Measurements from ENCODE around the gene SLC28A1.
"Not testable (repeated sequence)": the region's sequence is repeated elsewhere in the genome, so short reads cannot be mapped to it uniquely, and the experiment has no call there.

The SLC28A1 gene

DNA sequence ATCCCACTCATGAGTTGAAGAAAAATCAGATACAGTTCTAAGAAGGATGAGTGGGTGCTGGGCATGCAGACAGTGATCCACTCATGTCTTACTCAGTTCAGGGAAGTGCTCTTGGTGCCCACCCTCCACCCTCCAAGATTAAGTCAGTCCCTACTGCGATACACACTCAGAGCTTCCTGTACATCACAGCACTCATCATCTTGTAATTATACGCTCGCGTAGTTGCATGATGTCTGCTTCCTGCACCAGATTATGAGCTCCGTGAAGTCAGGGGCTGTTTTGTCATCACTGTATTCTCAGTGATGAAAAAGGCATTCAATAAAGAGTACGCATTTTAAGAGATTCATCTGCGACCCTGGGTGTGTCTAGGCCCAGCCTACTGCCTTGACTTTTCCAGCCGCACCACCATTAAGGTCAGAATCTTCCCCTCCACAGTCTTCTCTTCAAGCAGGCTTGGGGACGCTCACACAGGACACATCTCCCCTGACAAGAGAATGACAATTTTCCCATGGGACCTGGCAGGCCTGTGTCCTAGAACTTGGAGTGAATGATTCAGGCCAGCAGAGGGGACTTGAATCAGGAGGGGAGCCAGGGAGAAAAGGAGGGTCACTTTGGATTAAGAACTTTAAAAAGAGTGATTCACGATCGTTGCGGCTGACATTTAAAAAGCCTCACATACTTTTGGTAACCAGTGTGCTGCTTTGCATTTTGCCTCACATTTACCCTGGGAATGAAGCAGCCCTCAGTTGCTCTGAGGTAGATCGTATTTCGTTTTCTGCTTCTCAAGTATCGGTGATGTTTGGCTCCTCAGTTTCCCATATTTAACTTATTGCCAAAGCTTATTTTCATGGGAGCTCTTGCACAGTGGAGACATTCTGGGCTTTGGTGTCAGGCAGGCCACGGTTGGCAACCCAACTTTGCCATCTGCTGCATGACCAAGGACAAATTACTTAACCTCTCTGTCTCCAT lies 89.3 kb downstream of the SLC28A1 start:
- no peak for DNase-seq

DNA sequence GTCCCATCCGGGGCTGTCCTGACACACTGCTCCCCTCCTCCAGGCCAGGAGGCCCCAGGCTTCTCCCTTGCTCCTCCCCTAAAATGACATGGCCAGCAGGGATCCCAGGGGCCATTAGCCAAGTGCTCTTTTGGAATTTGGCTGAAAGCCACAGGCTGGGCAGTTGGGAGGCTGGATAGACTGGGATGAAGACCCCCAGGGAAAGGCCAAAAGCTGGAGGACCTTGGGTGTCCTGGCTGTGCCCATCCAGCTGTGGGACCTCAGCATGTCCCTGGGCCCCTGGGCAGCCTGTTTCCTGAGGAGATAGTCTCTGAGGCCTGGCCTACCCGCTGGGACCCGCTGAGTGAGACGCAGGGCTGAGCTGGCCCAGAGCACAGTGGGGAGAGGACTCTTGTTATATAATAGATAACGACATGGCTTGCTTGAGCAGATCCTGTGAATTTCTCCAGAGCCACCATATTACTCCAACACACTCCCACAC lies 91.4 kb downstream of the SLC28A1 start:
- no peak for DNase-seq

GRCh38 chr15:84976746-84977345 lies 92.4 kb downstream of the SLC28A1 start:
- DNase-seq = no peak

DNA sequence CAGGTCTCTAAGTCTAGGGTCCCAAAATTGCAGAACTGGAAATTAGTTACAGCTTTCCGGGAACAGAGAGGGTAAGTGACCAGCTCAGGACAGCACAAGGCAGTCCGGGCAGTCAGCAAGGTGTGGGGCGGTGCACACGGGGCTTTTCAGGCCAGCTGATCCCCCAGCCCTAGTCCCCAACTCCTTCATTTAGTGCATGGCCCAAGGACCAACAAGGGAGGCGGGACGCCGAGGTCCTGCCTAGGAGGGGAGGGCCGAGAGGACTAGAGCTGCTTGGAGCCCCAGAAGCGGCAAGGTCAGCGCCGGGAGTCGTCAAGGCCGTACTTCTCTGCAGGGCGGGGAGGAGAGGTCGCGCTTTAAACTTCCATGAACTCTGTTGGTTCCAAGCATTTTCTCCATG lies 95.2 kb downstream of the SLC28A1 start:
- DNase-seq = no peak

DNA sequence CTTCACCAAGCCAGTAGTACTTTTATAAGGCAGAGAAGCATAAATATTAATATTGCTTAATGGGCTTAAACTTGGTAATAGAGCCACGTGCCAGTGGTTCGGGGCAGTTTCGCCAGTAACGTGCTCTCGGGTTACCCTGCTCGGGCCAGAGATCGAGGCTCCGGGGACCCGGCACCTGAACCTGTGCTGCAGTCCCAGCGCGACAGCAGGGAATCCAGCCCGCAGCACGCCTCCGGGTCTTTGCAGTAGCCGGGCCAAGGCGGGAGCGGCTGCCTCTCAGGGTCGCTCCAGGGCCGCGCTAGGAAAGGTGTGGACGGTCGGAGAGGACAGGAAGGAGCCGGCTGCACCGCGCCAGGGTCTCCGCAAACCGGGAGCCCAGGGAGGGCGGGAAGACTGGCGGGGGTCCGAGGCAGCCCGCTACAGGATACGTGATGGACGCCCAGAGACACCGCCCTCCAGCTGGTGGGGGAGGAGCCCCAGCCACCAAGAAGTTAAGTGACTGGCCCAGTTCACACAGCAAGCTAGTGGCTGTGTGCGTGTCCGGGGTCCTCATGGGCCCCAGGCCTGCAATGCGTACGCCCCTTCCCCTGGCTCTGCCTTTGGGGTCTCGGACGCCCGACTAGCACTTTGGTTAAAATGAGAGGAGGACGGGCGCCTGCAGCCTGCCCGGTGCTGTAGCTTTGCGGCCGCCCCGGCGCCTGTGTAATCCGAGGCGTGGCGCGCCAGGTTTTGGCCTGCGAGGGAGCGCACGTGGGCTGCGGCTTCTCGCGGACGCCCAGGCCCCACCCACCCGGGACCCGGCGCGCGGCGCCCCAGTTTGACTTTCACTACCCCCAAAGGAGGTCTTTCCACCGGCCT lies 96.0 kb downstream of the SLC28A1 start:
- peak; percentile 73 for DNase-seq

DNA sequence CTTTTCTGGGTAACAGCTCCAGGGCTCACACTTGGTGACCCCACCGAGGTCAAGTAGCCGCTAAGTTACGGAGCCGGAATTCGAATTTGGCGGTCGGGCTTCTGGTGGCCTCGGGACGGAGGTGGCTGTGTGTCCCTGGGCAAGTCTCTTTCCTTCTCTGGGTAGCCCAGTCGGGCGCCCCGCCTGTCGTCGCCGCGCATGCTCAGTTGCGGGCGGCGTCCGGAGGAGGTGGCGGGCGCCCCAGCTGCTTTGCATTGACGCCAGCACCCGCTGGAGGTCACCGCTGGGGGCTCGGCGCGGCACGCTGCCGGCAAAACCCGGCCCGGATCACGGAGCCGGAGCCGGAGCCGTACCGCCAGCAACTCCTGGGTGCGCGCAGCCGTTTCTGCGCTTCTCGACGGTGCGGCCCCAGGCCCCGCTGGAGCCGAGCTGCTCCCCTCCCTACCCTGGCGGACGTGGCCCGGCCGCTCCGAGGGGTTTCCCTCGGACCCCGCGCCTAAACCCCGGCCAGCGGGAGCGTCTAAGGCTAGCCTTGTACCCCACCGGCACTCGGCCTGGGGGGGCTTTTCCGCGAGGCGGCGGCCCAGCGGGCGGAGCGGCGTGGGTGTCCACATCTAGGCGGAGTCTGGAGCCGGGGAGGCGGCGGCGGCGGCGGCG lies 96.7 kb downstream of the SLC28A1 start:
- DNase-seq = peak; percentile 96

GRCh38 chr15:84981711-84982300 lies 97.3 kb downstream of the SLC28A1 start, which contains the start of gene PDE8A:
Gene PDE8A, plus strand, starts transcription at chr15:84981856. Its CDS starts 307 bp downstream, at chr15:84982163.
- DNase-seq = no peak

DNA sequence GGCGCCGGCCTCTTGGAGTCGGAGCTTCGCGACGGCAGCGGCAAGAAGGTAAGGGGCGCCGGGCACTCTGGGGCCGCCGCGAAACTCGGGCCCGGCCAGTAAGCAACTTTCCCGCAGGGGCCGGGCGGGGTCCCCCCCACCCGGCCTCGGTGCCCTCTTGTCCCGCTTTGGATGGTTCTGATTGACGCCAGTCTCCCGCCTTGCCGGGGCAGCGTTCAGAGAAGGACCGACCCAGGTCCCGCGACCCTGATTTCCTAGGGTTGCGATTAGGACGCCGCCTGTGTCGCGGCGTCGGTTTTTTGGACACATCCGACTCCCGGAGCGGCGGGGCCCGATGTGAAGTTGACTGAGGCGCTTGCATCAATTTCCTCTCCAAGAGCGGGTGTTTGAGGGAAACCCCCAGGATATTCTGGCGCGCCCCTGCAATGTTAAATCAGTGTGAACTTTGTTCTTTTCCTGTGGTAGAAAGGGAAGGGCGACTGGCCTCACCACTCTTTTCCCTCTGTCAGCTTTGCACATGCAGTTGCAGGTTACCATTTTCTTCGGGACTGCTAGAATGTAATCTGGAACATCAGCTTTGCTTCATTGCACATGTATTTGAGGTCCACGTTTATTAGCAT lies 97.9 kb downstream of the SLC28A1 start:
- no peak for DNase-seq

- DNase-seq = no peak
Observed at GRCh38 chr15:84983294-84983693, 98.8 kb downstream of the SLC28A1 start.

DNA sequence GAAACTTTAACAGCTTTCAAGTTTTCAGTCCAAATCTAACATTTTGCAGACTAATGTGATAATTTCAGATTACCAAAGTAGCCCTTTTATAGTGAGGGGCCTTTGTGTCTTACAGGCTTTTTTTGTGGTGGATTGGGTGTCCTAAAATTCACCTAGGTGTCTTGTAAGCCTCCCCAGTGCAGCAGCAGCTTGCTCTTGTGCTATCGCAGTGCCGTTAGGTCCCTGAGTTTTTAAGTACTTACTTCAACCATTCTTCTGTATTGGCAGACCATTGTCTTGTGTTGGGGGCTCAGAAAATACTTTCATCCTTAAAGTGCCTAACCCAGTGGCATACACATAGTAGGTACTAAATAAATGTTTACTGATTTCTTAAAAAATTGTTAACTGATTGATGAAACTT lies 99.2 kb downstream of the SLC28A1 start:
- DNase-seq = no peak

- no peak for DNase-seq
Observed at GRCh38 chr15:84985158-84985557, 100.7 kb downstream of the SLC28A1 start.

DNA sequence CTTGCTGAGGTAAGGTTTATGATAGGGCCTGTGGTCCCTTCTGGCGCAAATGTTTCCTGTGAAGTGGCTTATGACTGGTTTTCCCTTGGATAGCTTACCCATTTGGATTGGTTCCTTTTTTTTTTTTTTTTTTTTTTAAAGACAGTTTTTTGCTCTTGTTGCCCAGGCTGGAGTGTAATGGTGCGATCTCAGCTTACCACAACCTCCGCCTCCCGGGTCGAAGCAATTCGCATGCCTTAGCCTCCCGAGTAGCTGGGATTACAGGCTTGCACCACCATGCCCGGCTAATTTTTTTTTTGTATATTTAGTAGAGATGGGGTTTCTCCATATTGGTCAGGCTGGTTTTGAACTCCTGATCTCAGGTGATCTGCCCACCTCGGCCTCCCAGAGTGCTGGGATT lies 102.9 kb downstream of the SLC28A1 start:
- DNase-seq = not testable (repeated sequence)

- no peak for DNase-seq
Observed at GRCh38 chr15:84987949-84988624, 103.6 kb downstream of the SLC28A1 start.

GRCh38 chr15:84988909-84989644 lies 104.6 kb downstream of the SLC28A1 start:
- no peak for DNase-seq

- no peak for DNase-seq
Observed at GRCh38 chr15:84990507-84990906, 106.0 kb downstream of the SLC28A1 start.

DNA sequence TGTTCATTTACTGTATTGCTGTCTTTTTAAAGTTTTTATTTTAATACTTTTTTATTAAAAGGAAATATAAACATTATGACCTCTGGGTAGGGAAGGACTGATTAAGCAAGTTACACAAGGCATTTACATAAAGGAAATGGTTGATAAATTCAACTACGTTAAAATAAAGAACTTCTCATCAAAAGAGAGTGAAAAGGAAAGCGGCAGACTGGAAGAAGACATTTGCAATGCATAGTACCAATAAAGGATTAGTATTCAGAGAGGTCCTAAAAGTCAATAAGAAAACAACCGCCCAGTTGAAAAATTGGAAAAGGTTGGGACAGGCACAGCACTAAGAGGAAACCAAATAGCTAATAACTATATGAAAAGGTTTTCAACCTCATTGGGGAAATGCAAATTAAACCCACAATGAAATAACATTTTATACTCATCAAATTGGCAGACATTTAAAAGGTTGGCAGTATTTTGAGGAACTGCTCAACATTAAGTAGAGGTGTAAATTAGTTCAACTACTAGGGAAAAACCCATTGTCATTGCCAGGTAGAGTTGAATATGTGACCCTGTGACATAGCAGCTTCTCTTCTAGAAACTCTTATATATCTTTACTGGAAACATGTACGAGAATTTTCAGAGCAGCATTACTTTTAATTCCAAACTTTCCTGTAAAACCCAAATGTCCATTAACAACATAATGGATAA lies 106.7 kb downstream of the SLC28A1 start:
- DNase-seq = no peak

GRCh38 chr15:84992157-84992944 lies 107.9 kb downstream of the SLC28A1 start:
- no peak for DNase-seq
